Measurements from ENCODE around the gene PDE7B.

Gene PDE7B

GRCh38 chr6:135993361-135993760, 141.9 kb downstream of the PDE7B start:
- DNase-seq, result no peak

DNA sequence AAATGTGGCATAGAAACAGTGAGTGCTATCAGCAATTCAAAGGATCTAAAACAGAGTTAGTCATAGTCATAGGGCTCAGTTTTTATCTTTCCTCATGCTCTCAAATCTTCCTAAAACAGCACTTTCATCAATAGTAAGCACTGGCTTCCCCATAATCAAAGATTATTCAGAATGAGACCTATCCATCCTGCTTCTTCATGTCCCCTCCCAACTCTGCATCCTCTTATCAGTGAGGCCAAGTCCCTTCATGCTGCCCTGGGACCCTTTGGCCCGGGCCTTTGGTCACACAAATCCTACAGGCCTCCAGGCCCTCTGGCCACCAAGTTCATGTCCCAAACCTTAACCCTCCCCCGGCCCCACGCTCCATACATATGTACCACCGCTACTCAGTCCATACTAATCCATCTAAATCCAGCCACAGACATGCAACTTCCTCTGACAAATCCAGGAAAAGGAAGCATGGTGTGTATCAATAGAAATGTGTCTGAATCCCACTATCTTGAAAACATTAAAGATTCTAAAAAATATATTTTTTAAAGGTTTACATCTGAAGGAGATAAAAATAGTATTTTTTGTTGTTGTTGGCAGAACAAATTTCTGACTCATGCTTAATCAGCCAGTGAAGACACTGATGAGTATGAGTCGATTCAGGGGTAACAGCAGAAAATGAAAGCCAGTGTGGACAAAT, 143.5 kb downstream of the PDE7B start:
- DNase-seq, result no peak

DNA sequence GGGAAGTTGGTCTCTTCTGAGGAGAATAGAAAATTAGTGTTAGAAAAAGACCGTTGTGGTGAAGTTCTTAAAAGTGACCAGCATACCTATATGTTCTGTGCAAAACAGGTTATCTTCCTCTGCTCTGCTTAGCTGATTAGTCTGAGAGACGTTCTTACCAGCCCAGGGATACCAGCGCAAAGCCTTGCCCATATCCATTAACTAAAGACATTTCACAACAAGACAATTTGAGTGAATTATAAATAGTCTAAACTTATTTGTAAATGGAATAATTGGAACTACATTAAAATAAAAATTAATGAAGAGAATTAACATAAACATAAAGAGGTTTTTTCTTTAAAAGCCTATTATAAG, 144.0 kb downstream of the PDE7B start:
- DNase-seq, result no peak

DNA sequence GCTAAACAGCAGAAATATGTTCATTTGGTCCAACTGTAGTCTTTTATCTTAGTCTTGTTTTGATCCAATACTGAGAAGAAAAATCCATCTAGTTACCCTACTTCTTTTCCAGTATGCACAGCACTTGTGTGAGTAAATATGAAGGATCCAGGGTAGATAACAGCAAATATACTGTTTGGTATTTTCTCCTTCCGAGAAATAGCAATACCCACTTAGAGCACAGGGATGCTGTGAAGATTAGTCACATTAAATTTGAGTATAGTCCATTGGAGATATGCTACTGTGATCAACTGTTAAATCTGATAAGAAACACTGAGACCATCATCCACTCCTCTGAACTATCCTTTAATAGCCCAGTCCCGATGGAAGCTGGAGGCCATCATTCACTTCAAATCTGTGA, 145.2 kb downstream of the PDE7B start:
- no peak for DNase-seq

DNA sequence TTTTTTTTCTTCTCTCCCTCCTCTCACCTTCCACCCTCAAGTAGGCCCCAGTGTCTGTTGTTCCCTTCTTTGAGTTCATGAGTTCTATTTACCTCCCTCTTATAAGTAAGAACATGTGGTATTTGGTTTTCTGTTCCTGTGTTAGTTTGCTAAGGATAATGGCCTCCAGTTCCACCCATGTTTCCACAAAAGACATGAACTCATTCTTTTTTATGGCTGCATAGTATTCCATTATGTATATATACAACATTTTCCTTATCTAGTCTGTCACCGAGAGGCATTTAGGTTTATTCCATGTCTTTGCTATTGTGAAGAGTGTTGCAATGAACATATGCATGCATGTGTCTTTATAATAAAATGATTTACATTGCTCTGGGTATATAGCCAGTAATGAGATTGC, 147.9 kb downstream of the PDE7B start:
- no peak for DNase-seq

GRCh38 chr6:136007345-136007744, 155.8 kb downstream of the PDE7B start:
- DNase-seq, result no peak

DNA sequence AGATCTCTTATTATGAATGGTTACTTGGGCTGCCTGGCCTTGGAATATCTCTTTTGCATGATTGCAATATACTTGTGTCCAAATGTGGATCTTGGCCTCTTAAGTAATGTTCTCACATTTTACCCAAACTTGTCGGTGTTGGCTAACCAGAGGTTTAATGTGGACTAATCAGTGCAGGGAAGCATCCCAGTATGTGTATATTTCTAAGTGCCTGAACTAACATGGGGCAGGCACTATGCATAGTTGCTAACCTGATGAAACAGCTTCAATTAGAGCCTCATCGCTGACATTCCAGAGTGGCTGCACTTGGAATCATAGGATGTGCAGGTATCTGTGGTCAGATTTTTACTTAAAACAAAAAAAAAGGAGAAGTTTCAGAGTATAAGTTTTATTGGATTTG, 160.0 kb downstream of the PDE7B start:
- DNase-seq, result no peak

GRCh38 chr6:136012198-136012887, 160.8 kb downstream of the PDE7B start:
- DNase-seq, result no peak

DNA sequence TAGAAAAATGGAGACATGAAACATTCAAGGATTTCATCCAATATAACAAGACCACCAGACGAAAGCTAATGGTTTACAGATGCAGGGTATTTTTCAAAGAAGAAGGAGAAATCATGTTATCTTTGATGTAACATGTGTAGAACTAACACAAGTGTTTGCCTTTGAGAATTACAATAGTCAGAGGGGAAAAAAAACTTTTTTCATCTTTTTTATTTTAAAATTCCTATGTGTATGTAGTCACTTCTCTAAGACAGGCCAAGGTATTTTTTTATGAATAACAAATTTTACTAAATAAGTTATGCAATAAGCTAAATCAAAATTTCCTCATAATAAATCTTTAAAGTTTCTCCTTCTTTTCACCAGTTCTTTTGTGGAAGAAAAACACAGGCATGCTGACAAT, 161.4 kb downstream of the PDE7B start:
- no peak for DNase-seq

DNA sequence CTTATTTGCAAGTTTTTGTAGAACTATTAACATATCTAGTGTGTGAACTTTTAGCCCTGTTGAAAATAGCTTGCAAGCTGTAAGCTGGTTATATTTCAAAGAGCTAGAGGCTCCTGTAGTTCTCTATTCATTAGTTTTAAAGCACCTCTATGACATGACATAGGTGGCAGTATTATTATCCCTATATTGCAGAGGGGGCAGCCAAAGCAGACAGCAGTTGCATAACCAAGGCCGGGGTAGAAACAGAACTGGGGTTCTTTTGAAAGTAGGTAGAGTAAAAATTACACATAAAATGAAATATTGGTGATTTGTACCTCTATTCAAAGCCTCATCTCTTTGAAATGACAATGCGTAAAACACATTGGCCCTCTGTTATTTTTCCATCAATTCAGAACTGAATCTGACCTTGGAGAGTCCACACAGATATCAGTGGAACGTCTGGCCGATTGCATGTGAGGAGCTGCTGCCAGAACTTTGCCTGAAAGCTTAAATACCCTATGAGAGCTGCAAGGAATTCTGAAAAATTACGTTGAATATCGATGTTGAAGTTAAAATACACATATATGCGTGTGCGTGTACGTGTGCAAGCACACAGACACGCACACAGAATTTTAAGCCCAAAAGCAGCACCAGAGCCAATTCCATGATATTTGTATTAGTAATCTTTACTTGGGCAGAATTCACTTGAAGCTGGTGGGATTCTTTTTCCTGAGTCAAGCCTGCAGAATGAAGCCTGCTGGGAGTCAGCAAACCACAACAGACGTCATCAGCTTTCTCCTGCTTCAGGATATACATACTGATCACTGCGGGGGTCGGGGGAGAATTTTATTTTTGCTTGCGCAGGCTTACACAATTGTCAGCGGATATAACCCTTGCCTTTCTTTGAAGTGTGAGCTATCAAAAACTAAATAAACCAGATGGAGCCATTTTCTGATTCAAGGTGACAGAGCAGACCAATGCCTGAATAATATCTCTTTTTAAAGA, 163.2 kb downstream of the PDE7B start:
- DNase-seq, result peak in 1 of 2 experiments; percentile 15

- no peak for DNase-seq
Observed at GRCh38 chr6:136015531-136015930, 164.0 kb downstream of the PDE7B start.

DNA sequence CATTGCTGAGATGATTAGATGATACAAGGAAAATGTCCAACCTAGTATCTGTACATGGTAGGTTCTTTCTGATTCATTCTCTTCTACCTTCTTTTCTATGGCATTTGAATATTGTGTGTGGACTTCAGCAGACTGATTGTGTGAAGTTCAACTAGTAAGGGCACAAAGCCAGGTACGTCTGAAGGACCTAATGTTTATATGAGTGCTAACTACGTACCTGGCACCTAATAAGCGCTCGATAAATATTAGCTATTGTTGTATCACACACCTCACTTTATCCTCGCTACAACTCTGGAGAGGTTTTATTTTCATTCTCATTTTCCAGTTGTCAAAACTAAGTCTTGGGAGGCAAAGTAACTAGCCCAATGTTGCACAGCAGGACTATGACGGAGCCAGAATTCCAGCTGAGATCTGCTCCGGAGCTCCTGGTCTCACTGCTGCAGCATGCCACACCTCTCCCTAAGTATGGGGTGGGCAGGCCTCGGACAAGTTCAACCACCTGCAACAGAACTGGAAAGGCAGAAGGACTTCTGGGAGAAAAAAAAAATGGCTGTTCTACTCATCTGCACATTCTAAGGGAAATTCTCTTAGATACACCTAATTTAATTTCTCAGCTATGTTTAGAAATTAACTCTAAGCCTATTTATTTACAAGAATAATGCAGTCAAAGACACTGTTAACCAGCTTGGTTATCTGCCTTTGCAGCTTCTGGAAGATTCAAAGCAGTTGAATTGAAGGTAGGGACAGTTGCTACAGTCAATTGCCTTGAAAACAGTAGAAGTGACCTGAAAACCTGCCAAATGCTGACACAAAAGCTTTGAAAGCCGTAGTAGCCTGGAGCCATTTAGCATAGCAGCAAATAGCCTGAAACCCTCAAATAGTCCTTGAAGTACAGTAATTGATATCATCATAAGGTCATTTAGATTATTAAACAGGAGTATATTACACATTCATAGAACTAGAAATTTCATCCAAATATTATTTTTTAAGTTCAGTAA, 165.0 kb downstream of the PDE7B start:
- no peak for DNase-seq

GRCh38 chr6:136020691-136021090, 169.2 kb downstream of the PDE7B start:
- DNase-seq, result no peak

DNA sequence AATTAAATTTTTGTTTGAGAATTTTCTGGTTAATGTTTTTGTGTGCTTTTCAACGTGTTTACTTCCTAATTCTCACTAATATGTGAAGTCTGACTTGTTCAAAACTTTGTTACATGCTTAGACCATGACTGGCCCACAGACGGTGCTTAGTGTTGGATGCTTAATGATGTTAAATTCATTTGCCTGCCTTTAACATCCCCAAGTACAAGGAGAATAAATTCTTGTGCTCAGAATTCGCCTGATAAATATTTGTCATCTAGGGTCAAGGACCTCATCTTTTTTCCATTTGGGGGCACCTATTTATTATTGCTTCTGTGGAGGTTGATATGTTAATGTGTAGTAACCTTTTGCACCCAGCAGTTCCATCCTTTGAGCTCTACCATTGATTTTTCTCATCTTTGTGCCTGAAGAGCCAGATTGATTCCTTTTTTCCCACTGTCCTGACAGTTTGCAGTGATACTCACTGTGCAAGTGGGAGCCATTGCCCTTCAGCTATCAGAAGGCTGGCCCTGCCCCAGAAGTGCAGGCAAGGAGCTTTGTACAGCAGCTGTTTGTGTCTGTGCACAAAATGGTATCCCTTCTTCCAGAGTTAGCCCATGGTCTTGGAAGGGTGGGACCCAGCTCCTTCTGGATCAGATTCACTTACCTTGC, 170.8 kb downstream of the PDE7B start:
- DNase-seq, result no peak

- DNase-seq, result no peak
Observed at GRCh38 chr6:136024711-136025110, 173.2 kb downstream of the PDE7B start.

DNA sequence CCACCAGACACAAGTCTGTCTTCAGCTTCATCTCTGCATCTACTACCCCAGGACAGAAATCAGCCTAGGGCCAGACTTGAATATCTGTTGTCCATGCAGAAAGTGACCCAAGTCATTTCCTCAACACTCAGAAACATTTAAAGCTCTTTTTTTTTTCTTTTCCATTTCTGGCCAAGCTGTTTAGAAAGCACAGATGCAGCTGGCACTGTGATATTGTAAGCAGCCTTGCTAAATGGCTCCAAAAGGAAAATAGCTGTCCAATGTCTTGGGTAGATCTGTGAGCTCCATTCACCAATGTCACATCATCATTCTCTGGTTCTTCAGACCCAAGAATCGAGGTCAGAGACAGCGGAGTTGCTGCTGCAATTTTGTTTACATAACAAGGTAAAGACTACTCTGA, 174.2 kb downstream of the PDE7B start:
- no peak for DNase-seq

GRCh38 chr6:136030131-136030530, 178.6 kb downstream of the PDE7B start:
- DNase-seq, result no peak

DNA sequence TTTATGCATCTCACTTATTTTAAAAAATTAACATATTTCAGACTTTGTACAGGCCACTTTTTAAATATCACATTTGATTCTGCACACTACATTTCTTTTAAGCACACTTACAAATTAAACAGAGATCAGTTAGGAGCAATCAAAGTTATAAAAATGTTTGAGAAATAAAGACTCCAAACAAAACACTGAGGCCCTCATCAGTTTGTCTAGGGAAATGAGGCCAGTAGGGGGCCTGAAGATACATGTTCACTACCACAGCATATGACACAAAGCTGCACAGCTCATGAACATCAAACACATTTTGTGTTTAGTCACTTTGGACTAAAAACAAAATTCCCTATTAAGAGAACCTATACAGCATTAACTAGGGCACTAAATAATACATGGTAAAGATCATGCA, 180.5 kb downstream of the PDE7B start:
- DNase-seq, result peak in 1 of 2 experiments; percentile 25

GRCh38 chr6:136033416-136033815, 181.9 kb downstream of the PDE7B start:
- DNase-seq, result no peak

DNA sequence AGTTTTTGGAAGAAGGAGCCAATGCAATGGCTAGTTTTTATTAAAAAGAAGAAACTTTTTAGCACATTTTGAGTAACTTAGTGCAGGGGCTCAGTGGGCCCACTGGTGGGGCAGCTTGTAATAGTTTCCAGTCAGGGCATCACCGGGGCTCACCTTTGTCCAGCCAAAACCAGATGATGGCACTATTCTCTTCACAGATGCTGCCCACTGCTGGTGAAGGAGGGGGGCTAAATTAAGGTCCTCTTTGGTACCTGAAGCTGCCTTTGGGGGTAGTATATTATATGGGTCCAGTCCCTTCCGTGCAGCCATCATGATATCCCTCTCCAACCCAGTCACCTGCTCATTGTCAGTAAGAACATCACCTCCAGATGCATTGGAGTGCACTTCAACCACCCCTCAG, 182.9 kb downstream of the PDE7B start:
- DNase-seq, result no peak

DNA sequence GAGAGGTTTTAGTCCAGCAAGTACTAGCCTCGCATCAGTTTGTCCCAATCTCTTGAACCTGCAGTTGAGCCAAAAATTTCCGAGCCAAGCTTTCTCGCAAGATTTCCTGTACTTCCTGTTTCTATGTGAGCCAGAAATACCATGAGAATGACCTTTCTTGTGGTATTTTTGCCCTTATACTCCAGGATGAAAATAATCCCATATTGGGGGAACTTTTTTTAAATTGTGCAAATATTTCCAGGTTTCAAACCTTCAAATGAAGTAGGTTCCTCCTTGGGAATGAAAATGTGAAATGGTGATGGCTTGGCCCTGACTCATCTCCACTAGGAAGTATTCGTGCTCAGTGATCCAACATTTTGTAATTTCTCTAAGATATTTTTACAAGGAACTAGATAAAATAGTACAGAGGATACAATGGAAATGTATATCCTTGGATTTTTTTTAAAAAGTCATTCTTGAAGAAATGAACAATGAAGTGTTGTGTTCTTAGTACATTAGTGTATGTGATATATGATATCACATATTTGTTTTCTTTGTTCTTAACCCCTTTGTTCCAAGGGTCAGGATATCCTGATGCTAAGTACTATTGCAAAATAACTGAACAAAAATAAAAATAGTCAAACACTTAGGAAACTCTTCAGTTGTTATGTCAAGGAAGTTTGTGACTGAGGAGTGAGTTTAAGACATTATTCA, 184.0 kb downstream of the PDE7B start:
- no peak for DNase-seq

Data from SW 1271 (cell line).